Gastroesophageal sphincter (tissue), 3 donors: Measurements from ENCODE around the gene PIP4K2A.

Experiments
- EP300 ChIP-seq: sonication (generic); formaldehyde crosslinking; IDR thresholded peaks from one replicate; pipeline ENCODE4 v1.6.1; 2017; ENCODE audit warnings: antibody characterized with exemption, mild to moderate bottlenecking
- POLR2A ChIP-seq, 2 donors: fragments of 450-650 bp; IDR thresholded peaks; one replicate each; pipeline ENCODE4 v1.6.1; 2017; ENCODE audit warnings: antibody characterized with exemption in 2 of 2, mild to moderate bottlenecking in 2 of 2, moderate library complexity in 1 of 2
- POLR2AphosphoS5 ChIP-seq: sonication (generic); formaldehyde crosslinking; IDR thresholded peaks from one replicate; pipeline ENCODE4 v1.6.1; 2017; ENCODE audit warnings: antibody characterized with exemption
- TF ChIP-seq, protein P1 (sequence below), 4 experiments: fragments of 200-600 bp in 2 of 4; fragments of 450-650 bp in 2 of 4; sonication (generic) in 1 of 4; IDR thresholded peaks; one replicate each; pipeline ENCODE4 v1.5.1; 2017 to 2019; ENCODE audit warnings: antibody characterized with exemption in 4 of 4, mild to moderate bottlenecking in 2 of 4, moderate library complexity in 2 of 4

GRCh38 chr10:22593636-22594198, 120.7 kb downstream of the PIP4K2A start:
- TF ChIP-seq, protein P1, sequence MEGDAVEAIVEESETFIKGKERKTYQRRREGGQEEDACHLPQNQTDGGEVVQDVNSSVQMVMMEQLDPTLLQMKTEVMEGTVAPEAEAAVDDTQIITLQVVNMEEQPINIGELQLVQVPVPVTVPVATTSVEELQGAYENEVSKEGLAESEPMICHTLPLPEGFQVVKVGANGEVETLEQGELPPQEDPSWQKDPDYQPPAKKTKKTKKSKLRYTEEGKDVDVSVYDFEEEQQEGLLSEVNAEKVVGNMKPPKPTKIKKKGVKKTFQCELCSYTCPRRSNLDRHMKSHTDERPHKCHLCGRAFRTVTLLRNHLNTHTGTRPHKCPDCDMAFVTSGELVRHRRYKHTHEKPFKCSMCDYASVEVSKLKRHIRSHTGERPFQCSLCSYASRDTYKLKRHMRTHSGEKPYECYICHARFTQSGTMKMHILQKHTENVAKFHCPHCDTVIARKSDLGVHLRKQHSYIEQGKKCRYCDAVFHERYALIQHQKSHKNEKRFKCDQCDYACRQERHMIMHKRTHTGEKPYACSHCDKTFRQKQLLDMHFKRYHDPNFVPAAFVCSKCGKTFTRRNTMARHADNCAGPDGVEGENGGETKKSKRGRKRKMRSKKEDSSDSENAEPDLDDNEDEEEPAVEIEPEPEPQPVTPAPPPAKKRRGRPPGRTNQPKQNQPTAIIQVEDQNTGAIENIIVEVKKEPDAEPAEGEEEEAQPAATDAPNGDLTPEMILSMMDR (IDR thresholded peaks at IDR 0.05), result no peak
- TF ChIP-seq POLR2A (IDR thresholded peaks at IDR 0.05), result no peak
- TF ChIP-seq EP300, result no peak
- TF ChIP-seq POLR2AphosphoS5, result no peak
